H1 (cell line): ENCODE data around the gene SLC25A51. TPM values are rescaled to one million over a fixed set of nuclear protein-coding genes. Genes with fewer than 3 reads are reported as not detected.

Source experiments
- CTCF ChIA-PET: fragments of 300-600 bp; sonication (Branson Sonifier 250); formaldehyde crosslinking; loops from one replicate; lab custom pipeline; 2021; ENCODE audit not compliant: partially characterized antibody; lab: Charles Lee
- POLR2A ChIA-PET: fragments of 300-600 bp; sonication (Branson Sonifier 250); formaldehyde crosslinking; loops from one replicate; lab custom pipeline; 2021; ENCODE audit warnings: inconsistent platforms; ENCODE audit not compliant: partially characterized antibody; lab: Charles Lee
- DNase-seq, 2 experiments: peaks; one replicate each; pipeline versions ENCODE4 v3.0.0 to v3.0.0-alpha.2; 2010 to 2022; ENCODE audit warnings: low spot score in 2 of 2, low read depth in 1 of 2, mixed read lengths in 1 of 2
- FAIRE-seq: peaks from 2 replicates; lab custom pipeline; 2011; peaks lifted over from hg19 to GRCh38; lab: Jason Lieb, UNC
- H2AFZ ChIP-seq: 2 replicates; pipeline ENCODE4 v1.8.1; 2012; ENCODE audit warnings: low read length, inconsistent platforms
- H2AK5ac ChIP-seq: 2 replicates; pipeline ENCODE4 v1.6.1; 2013; ENCODE audit warnings: low read depth, low read length
- H2BK120ac ChIP-seq: replicated peaks from 2 replicates; pipeline ENCODE3; 2013; ENCODE audit warnings: low read depth, low read length, inconsistent platforms
- H2BK12ac ChIP-seq: 2 replicates; pipeline ENCODE4 v1.6.1; 2013; ENCODE audit warnings: low read depth, low read length
- H2BK15ac ChIP-seq: 2 replicates; pipeline ENCODE4 v1.6.1; 2013; ENCODE audit warnings: low read length
- H2BK20ac ChIP-seq: 2 replicates; pipeline ENCODE4 v1.6.1; 2013; ENCODE audit warnings: low read length
- H2BK5ac ChIP-seq: 2 replicates; pipeline ENCODE4 v1.6.1; 2013; ENCODE audit warnings: low read depth, low read length
- H3K14ac ChIP-seq: 2 replicates; pipeline ENCODE4 v1.6.1; 2013; ENCODE audit warnings: inconsistent platforms; ENCODE audit not compliant: insufficient read length
- H3K18ac ChIP-seq: 2 replicates; pipeline ENCODE4 v1.6.1; 2013; ENCODE audit warnings: low read length; ENCODE audit errors: extremely low read depth
- H3K23ac ChIP-seq: 2 replicates; pipeline ENCODE4 v1.6.1; 2013; ENCODE audit warnings: inconsistent platforms; ENCODE audit not compliant: insufficient read length
- H3K23me2 ChIP-seq: 2 replicates; pipeline ENCODE4 v1.6.1; 2013; ENCODE audit warnings: low read depth, low read length
- H3K27ac ChIP-seq: 2 replicates; pipeline ENCODE4 v1.6.1; 2011; ENCODE audit warnings: low read depth, low read length, inconsistent platforms
- H3K27me3 ChIP-seq, 4 experiments: replicated peaks in 1 of 4; 1 replicate in 1 of 4; 2 replicates in 3 of 4; pipeline versions ENCODE4 v1.6.1 to v1.8.1; 2011 to 2013; ENCODE audit warnings: low read length in 3 of 4, mild to moderate bottlenecking in 3 of 4, inconsistent platforms in 2 of 4, mixed read lengths in 2 of 4, moderate library complexity in 1 of 4; ENCODE audit not compliant: control insufficient read depth in 3 of 4, insufficient read depth in 3 of 4; ENCODE audit errors: extremely low read depth in 1 of 4
- H3K36me3 ChIP-seq, 4 experiments: 2 replicates each; pipeline versions ENCODE4 v1.6.1 to v1.8.1; 2011 to 2013; ENCODE audit warnings: mild to moderate bottlenecking in 4 of 4, low read length in 3 of 4, moderate library complexity in 2 of 4, control low read depth in 1 of 4, inconsistent platforms in 1 of 4; ENCODE audit not compliant: insufficient read depth in 4 of 4, control insufficient read depth in 2 of 4
- H3K4ac ChIP-seq: replicated peaks from 2 replicates; pipeline ENCODE3; 2013; ENCODE audit warnings: low read length, low read depth, mixed read lengths, inconsistent platforms; ENCODE audit not compliant: insufficient read length
- H3K4me1 ChIP-seq, 4 experiments: replicated peaks in 1 of 4; 1 replicate in 1 of 4; 2 replicates in 3 of 4; pipeline versions ENCODE4 v1.6.1 to v1.8.1; 2011 to 2013; ENCODE audit warnings: low read length in 3 of 4, inconsistent platforms in 2 of 4, mixed read lengths in 1 of 4; ENCODE audit not compliant: insufficient read depth in 4 of 4, control insufficient read depth in 3 of 4
- H3K4me2 ChIP-seq, 2 experiments: 2 replicates each; pipeline versions ENCODE4 v1.6.1 to v1.8.1; 2011 to 2013; ENCODE audit warnings: low read depth in 2 of 2, low read length in 2 of 2, control low read depth in 1 of 2, inconsistent platforms in 1 of 2, mild to moderate bottlenecking in 1 of 2; ENCODE audit not compliant: insufficient read depth in 1 of 2
- H3K4me3 ChIP-seq, 4 experiments: fragments of 200-600, 300-600 bp in 1 of 4; sonication (generic), shearing (Covaris generic), sonication (Bioruptor Twin) in 1 of 4; 2 replicates each; pipeline versions ENCODE4 v1.5.1 to v1.8.1; 2011 to 2016; ENCODE audit warnings: low read length in 4 of 4, low read depth in 3 of 4, control low read depth in 2 of 4, inconsistent platforms in 2 of 4, mild to moderate bottlenecking in 2 of 4, mixed read lengths in 1 of 4, moderate library complexity in 1 of 4; ENCODE audit not compliant: insufficient read depth in 2 of 4; ENCODE audit errors: extremely low read depth in 1 of 4
- H3K56ac ChIP-seq: replicated peaks from 2 replicates; pipeline ENCODE3; 2013; ENCODE audit warnings: low read depth, mild to moderate bottlenecking, mixed read lengths, low read length, inconsistent platforms; ENCODE audit not compliant: insufficient read length
- H3K79me1 ChIP-seq: 2 replicates; pipeline ENCODE4 v1.6.1; 2013; ENCODE audit warnings: low read depth, low read length, control low read depth
- H3K79me2 ChIP-seq, 2 experiments: 2 replicates each; pipeline versions ENCODE4 v1.6.1 to v1.8.1; 2012 to 2013; ENCODE audit warnings: low read length in 2 of 2, mild to moderate bottlenecking in 2 of 2, inconsistent platforms in 1 of 2; ENCODE audit not compliant: insufficient read depth in 2 of 2, control insufficient read depth in 1 of 2
- H3K9ac ChIP-seq, 4 experiments: replicated peaks in 1 of 4; 1 replicate in 1 of 4; 2 replicates in 3 of 4; pipeline versions ENCODE4 v1.6.1 to v1.8.1; 2011 to 2013; ENCODE audit warnings: low read depth in 3 of 4, low read length in 3 of 4, control low read depth in 2 of 4, mild to moderate bottlenecking in 2 of 4, moderate library complexity in 2 of 4, inconsistent platforms in 1 of 4; ENCODE audit errors: extremely low read depth in 1 of 4
- H3K9me3 ChIP-seq, 2 experiments: 2 replicates each; pipeline versions ENCODE4 v1.6.1 to v1.8.1; 2012 to 2013; ENCODE audit warnings: mild to moderate bottlenecking in 2 of 2, moderate library complexity in 2 of 2, control low read depth in 1 of 2, inconsistent platforms in 1 of 2, low read depth in 1 of 2, low read length in 1 of 2, mixed read lengths in 1 of 2; ENCODE audit not compliant: insufficient read depth in 2 of 2
- H4K20me1 ChIP-seq, 2 experiments: replicated peaks in 1 of 2; 2 replicates each; pipeline versions ENCODE3 to v1.8.1; 2011 to 2013; ENCODE audit warnings: inconsistent platforms in 2 of 2, low read length in 2 of 2, mild to moderate bottlenecking in 1 of 2; ENCODE audit not compliant: insufficient read depth in 2 of 2, control insufficient read depth in 1 of 2
- H4K5ac ChIP-seq: 2 replicates; pipeline ENCODE4 v1.6.1; 2013; ENCODE audit warnings: low read length, low read depth, mixed read lengths, inconsistent platforms; ENCODE audit not compliant: insufficient read length
- H4K8ac ChIP-seq: 2 replicates; pipeline ENCODE4 v1.8.0; 2013; ENCODE audit warnings: mild to moderate bottlenecking, moderate library complexity, low read length, inconsistent platforms; ENCODE audit not compliant: insufficient read depth; ENCODE audit errors: extremely low read depth
- H4K91ac ChIP-seq: replicated peaks from 2 replicates; pipeline ENCODE3; 2013; ENCODE audit warnings: low read length, mixed read lengths, inconsistent platforms; ENCODE audit not compliant: insufficient read length
- ASH2L ChIP-seq: fragments of 200-600, 300-600 bp; sonication (generic); IDR thresholded peaks from one replicate; pipeline ENCODE4 v1.7.1; 2017; ENCODE audit warnings: low read length
- CBX8 ChIP-seq: fragments of 300-800, 300-1000 bp; sonication (generic); IDR thresholded peaks from 2 replicates; pipeline ENCODE4 v1.7.1; 2016; ENCODE audit warnings: low read depth, low read length, borderline replicate concordance
- CREB1 ChIP-seq: IDR thresholded peaks from 2 replicates; pipeline ENCODE4 v1.6.1; 2012; ENCODE audit warnings: inconsistent platforms
- KDM4A ChIP-seq: IDR thresholded peaks from one replicate; pipeline ENCODE4 v1.7.1; 2012; ENCODE audit warnings: low read depth, mild to moderate bottlenecking, moderate library complexity, low read length, inconsistent platforms; ENCODE audit not compliant: severe bottlenecking
- KDM5A ChIP-seq: fragments of 200-600 bp; IDR thresholded peaks from 2 replicates; pipeline ENCODE4 v1.7.1; 2012; ENCODE audit warnings: mild to moderate bottlenecking, low read length, inconsistent platforms, mixed read lengths
- PHF8 ChIP-seq: fragments of 200-600 bp; sonication (generic); conservative IDR thresholded peaks from 2 replicates; pipeline ENCODE4 v1.7.1; 2012; ENCODE audit warnings: low read depth, mild to moderate bottlenecking, inconsistent platforms, low read length, moderate library complexity
- SP1 ChIP-seq: IDR thresholded peaks from 2 replicates; pipeline ENCODE4 v1.6.1; 2011; ENCODE audit warnings: low read depth, low read length
- SRF ChIP-seq: IDR thresholded peaks from 2 replicates; pipeline ENCODE4 v1.6.1; 2011; ENCODE audit warnings: mild to moderate bottlenecking, low read depth, low read length, moderate library complexity
- TAF7 ChIP-seq: optimal IDR thresholded peaks from 2 replicates; pipeline ENCODE3; 2011; ENCODE audit warnings: low read depth, mild to moderate bottlenecking, inconsistent platforms, low read length, moderate library complexity, borderline replicate concordance
- TCF12 ChIP-seq: IDR thresholded peaks from 2 replicates; pipeline ENCODE4 v1.6.1; 2011; ENCODE audit warnings: low read depth, mild to moderate bottlenecking, low read length
- WGBS, 2 experiments: shearing (Covaris generic) in 1 of 2; methylation state at CpG; one replicate each; pipeline versions ENCODE4 v1.1.6 to v1.1.7; 2013 to 2015; ENCODE audit warnings: low lambda C conversion rate in 2 of 2, mixed read lengths in 2 of 2, inconsistent platforms in 1 of 2, low coverage in 1 of 2, missing lambda C conversion rate in 1 of 2; ENCODE audit not compliant: insufficient replicate concordance in 2 of 2, insufficient coverage in 1 of 2, insufficient read length in 1 of 2; ENCODE audit errors: extremely low coverage in 1 of 2, missing lambda C conversion rate in 1 of 2; 5-methylcytosine and 5-hydroxymethylcytosine counted together
- polyA plus RNA-seq, 7 experiments: library from polyadenylated mRNA; depleted of rRNA in 3 of 7; stranded (reverse) in 5 of 7; unstranded in 2 of 7; fragments of >200 nt in 5 of 7; fragments of 200-250 nt in 2 of 7; gene quantifications; 1 replicate in 5 of 7; 2 replicates in 1 of 7; 4 replicates in 1 of 7; pipeline versions ENCODE4 v1.2.1 to v1.2.3, GENCODE V29; 2011 to 2013; ENCODE audit warnings: missing spikeins in 2 of 7, mixed read lengths in 2 of 7
- total RNA-seq: library from RNA; stranded (reverse); fragmentation: NEBNext Ultra II Directional; extraction: Animal tissue kit (Norgen Biotek cat#: 25700); gene quantifications from 2 replicates; pipeline ENCODE4 v1.2.1, GENCODE V29; 2021

The SLC25A51 gene
- total and polyA plus RNA-seq, 2 of the 8 experiments (the other 6 are each of a cell fraction or from before 2014, with no cell fraction given) = 8.0 to 14.5 TPM

DNA sequence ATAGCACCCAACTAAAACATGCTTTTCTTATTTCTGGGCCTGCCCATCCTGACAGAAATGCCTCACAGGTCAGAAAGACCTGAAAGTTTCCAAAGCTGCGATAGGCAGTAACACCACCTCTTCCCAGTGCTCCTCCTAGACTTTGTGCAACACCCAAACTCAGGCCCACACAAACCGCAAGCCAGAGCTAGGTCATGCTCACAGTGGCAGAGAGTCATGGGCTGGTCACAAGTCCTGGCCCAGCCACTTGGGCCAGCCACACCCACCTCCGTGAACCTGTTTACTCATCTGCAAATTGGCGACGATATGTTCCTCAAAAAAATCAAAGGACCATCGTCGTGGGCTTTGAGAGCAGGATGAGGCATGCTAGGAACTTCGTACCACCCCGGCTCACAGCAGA is 44.0 kb upstream of the SLC25A51 start:
- H3K79me2 ChIP-seq = no peaks in the 10 kb centered on the region
- DNase-seq = no peak
- POLR2A ChIA-PET = no interaction called here
- no peak overlapping the region for H2BK5ac ChIP-seq
- CTCF ChIA-PET = interaction anchor here (0.9 kb wide), 1 partner anchor 10 kb away, joined by 3 read pairs; no protein-coding TSS in a partner anchor
- TF ChIP-seq ASH2L (no peak), CBX8 (no peak), SRF (no peak), TCF12 (no peak), SP1 (no peak), KDM5A (no peak), PHF8 (no peak), TAF7 (no peak), CREB1 (no peak), KDM4A (no peak)
- TF ChIP-seq, all 59 proteins: peak for 0
- Histone ChIP-seq H3K9ac (no peak overlapping the region), H3K9me3 (no peaks in the 10 kb centered on the region), H3K4me3 (no peak overlapping the region), H2BK20ac (no peak overlapping the region), H3K4ac (no peak overlapping the region), H2BK15ac (no peak overlapping the region), H3K27me3 (no peaks in the 10 kb centered on the region), H3K27ac (no peak overlapping the region), H3K79me1 (no peaks in the 10 kb centered on the region), H3K14ac (no peak overlapping the region), H3K23me2 (0 out of 2 replicates have a peak, but pooled peaks cover 2% of the 10 kb centered on the region), H3K23ac (no peak overlapping the region), H3K18ac (no peak overlapping the region), H4K8ac (no peak overlapping the region), H3K4me1 (peaks cover 6 to 21% (median 14%) of the 10 kb centered on the region in 4 experiments), H3K4me2 (no peak overlapping the region), H2AK5ac (no peak overlapping the region), H2BK120ac (no peak overlapping the region), H2BK12ac (no peak overlapping the region), H3K56ac (no peak overlapping the region), H2AFZ (no peak overlapping the region), H3K36me3 (peaks cover 0 to 16% (median under 1%) of the 10 kb centered on the region in 4 experiments; a peak in 4 of 8 replicates), H4K20me1 (peaks cover 2% of the 10 kb centered on the region in 2 experiments), H4K91ac (no peak overlapping the region), H4K5ac (no peak overlapping the region)
- FAIRE-seq = no peak
- 94% methylated on average over 9 of the region's 9 CpGs; no CpG with 5 or more reads in 1 of the 2 experiments for WGBS, 2 experiments
